GM12892 (cell line): Measurements from ENCODE around the gene UBP1.

ENCODE experiments used
- POLR2A ChIP-seq: IDR thresholded peaks from 2 replicates; pipeline ENCODE4 v1.6.1; 2011; ENCODE audit warnings: low read depth, low read length, control low read depth
- POLR2AphosphoS5 ChIP-seq: IDR thresholded peaks from 2 replicates; pipeline ENCODE4 v1.6.1; 2011; ENCODE audit warnings: low read depth, low read length, control low read depth
- TAF1 ChIP-seq: IDR thresholded peaks from 2 replicates; pipeline ENCODE4 v1.6.1; 2011; ENCODE audit warnings: low read depth, mild to moderate bottlenecking, control low read depth, low read length, borderline replicate concordance

DNA sequence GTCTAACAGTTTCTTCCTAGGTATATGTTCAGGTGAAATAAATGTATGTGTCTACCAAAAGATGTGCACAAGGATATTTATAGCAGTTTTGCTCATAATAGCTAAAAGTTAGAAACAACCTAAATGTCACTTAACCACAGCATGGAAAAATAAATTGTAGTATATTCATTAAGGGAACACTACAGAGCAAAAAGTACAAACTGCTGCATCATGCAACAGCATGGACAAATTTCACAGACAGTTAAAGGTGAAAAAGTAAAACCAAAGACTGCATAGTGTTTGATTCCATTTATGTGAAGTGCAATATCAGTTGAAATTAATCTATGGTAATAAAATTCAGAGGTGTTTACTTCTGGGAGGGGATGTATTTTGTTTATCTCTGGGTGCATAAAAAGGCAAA is 100.4 kb downstream of the UBP1 start:
- no peak for TF ChIP-seq POLR2AphosphoS5
- TF ChIP-seq POLR2A = no peak
- TF ChIP-seq TAF1 = no peak
